ENCODE data around the gene LEO1. TPM values are rescaled to one million over a fixed set of nuclear protein-coding genes. Genes with fewer than 3 reads are reported as not detected.

LEO1 gene
- total and polyA plus RNA-seq, 10 of the 15 experiments (the other 5 are each of a cell fraction or from before 2014, with no cell fraction given), result 13.6 to 50.6 (median 32.4) TPM

- TF ChIP-seq E2F8 (IDR thresholded peaks at IDR 0.05; ENCODE audit: low read depth, partially characterized antibody) (no peak), PRDM15 (CRISPR knock-in tag; IDR thresholded peaks at IDR 0.05) (no peak), CHD2 (IDR thresholded peaks at IDR 0.05; ENCODE audit: borderline replicate concordance, low read depth, low read length) (peak; percentile 48; the same call in 1 of the 2 replicates), ZNF687 (IDR thresholded peaks at IDR 0.05) (peak; percentile 32; the same call in 1 of the 2 replicates), POLR2A (IDR thresholded peaks at IDR 0.05; ENCODE audit: low read depth, low read length) (no peak), ZZZ3 (IDR thresholded peaks at IDR 0.05; ENCODE audit: control insufficient read depth, insufficient read length, low read depth) (no peak), CREB1 (IDR thresholded peaks at IDR 0.05; ENCODE audit: low read depth) (peak; percentile 43; the same call in 1 of the 2 replicates), SUZ12 (IDR thresholded peaks at IDR 0.05; ENCODE audit: unreplicated experiment) (no peak), ZNF384 (IDR thresholded peaks at IDR 0.05; ENCODE audit: borderline replicate concordance, low read depth, low read length) (no peak), ATF7 (IDR thresholded peaks at IDR 0.05; ENCODE audit: low read depth) (no peak), E4F1 (IDR thresholded peaks at IDR 0.05; ENCODE audit: borderline replicate concordance, partially characterized antibody) (no peak), ASH2L (IDR thresholded peaks at IDR 0.05; ENCODE audit: borderline replicate concordance, low read depth) (no peak), NFIC (IDR thresholded peaks at IDR 0.05; ENCODE audit: low read depth, low read length) (no peak), POU2F2 (IDR thresholded peaks at IDR 0.05; ENCODE audit: borderline replicate concordance, low read depth, low read length) (peak; percentile 48; the same call in 1 of the 3 replicates), NR2C2 (IDR thresholded peaks at IDR 0.05; ENCODE audit: borderline replicate concordance, control insufficient read depth, insufficient read length, low read depth) (no peak)
Observed at GRCh38 chr15:52019394-52020220, 48.0 kb upstream of the LEO1 start (continued).
